Measurements from ENCODE around the gene GABRB1. TPM values are rescaled to one million over a fixed set of nuclear protein-coding genes. Genes with fewer than 3 reads are reported as not detected.

GABRB1 gene
- total and polyA plus RNA-seq, 2 of the 8 experiments (the other 6 are each of a cell fraction or from before 2014, with no cell fraction given) = 0.22 to 0.38 TPM

DNA sequence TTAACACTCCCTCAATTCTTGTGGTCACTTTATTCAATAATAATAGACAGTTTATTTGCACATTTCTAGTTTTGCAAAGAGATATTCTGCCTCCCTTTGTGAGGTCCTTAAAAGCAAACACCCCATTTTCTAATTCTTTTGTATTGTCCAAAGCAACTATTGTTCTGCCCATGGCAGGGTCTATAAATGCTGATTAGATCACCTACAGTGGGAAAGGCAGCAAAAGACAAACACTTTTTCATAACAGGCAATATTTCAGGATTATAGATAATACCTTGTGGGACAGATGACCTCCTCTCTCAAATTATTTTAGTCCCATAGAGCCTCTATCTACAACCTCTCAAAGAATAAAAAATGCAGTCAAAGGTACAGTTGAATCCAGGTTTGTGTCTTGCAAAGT lies 403.6 kb downstream of the GABRB1 start (continued):
- TF ChIP-seq, protein P1, sequence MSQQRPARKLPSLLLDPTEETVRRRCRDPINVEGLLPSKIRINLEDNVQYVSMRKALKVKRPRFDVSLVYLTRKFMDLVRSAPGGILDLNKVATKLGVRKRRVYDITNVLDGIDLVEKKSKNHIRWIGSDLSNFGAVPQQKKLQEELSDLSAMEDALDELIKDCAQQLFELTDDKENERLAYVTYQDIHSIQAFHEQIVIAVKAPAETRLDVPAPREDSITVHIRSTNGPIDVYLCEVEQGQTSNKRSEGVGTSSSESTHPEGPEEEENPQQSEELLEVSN (IDR thresholded peaks at IDR 0.05) = no peak

Data from H1 (cell line).